Calu3 (cell line): ENCODE data around the gene CTIF. TPM values are rescaled to one million over a fixed set of nuclear protein-coding genes. Genes with fewer than 3 reads are reported as not detected.

ENCODE experiments used
- BruUV-seq: library from RNA; stranded (reverse); fragments of 400-500 nt; replicated peaks from 2 replicates; lab custom pipeline; 2021; lab: Mats Ljungman, UMichigan
- CTCF ChIA-PET: fragments of 300-600 bp; sonication (Branson Sonifier 250); formaldehyde crosslinking; loops from one replicate; lab custom pipeline; 2022; ENCODE audit warnings: antibody characterized with exemption; lab: Charles Lee
- DNase-seq: peaks from one replicate; pipeline ENCODE4 v3.0.0; 2022
- H3K27ac Mint-ChIP-seq: one replicate; pipeline ENCODE4 v1.8.0; 2022; ENCODE audit warnings: mixed read lengths; ENCODE audit not compliant: unreplicated experiment
- H3K27me3 Mint-ChIP-seq: one replicate; pipeline ENCODE4 v1.8.0; 2022; ENCODE audit warnings: mixed read lengths; ENCODE audit not compliant: unreplicated experiment
- H3K36me3 Mint-ChIP-seq: one replicate; pipeline ENCODE4 v1.8.0; 2022; ENCODE audit warnings: mild to moderate bottlenecking, moderate library complexity, mixed read lengths; ENCODE audit not compliant: insufficient read depth, unreplicated experiment
- H3K4me1 Mint-ChIP-seq: one replicate; pipeline ENCODE4 v1.8.0; 2022; ENCODE audit warnings: mild to moderate bottlenecking, low read depth, mixed read lengths; ENCODE audit not compliant: unreplicated experiment
- H3K4me3 Mint-ChIP-seq: one replicate; pipeline ENCODE4 v1.8.0; 2022; ENCODE audit warnings: mild to moderate bottlenecking, low read depth, moderate library complexity, mixed read lengths; ENCODE audit not compliant: unreplicated experiment
- H3K9me3 Mint-ChIP-seq: one replicate; pipeline ENCODE4 v1.8.0; 2022; ENCODE audit warnings: low read depth, mixed read lengths; ENCODE audit not compliant: unreplicated experiment
- CTCF ChIP-seq: fragments of 200-600 bp; IDR thresholded peaks from one replicate; pipeline ENCODE4 v1.8.0; 2022; ENCODE audit warnings: antibody characterized with exemption; ENCODE audit not compliant: unreplicated experiment
- intact Hi-C: fragments of 100-400 bp; cut with micrococcal nuclease; formaldehyde crosslinking; loops from one replicate; pipeline ENCODE4 v1.10.0; 2022; ENCODE audit not compliant: unreplicated experiment
- total RNA-seq: library from RNA; stranded (reverse); gene quantifications from 2 replicates; pipeline ENCODE4 v1.2.3, GENCODE V29; 2022

CTIF gene
- total RNA-seq, 1 experiment from 2014 or later, result 40.8 TPM

DNA sequence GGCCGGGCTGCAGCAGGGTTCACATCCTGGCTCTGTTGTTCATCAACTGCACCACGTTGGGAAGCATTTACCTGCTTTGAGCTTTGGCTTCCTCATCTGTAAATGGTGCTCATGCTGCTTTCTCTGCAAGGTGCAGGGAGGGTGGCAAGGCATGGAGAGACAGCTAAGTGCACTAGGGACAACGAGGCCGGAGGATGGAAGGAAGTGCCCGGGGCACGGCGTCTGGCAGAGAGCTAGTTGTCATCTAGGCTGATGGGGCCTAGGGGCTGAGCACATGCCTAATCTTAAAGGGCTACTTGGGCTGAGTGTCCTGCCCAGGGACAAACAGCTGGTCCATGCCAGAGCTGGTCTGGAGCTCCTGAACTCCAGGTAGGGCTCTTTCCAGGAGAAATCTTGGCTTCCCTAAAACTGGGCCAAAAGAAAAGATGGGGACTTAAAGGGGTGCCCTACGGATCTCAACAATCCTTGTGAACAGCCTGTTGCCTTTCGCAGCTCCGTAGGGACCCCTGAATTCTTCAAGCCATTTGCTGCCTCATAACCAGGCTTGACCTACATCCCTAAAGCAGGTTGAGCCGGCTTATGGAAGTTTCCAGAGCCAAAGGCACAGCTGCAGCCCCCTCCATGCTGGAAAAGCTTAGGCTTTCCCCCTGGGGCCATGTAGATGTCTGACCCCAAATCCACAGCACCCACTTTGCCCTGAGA lies 281.1 kb downstream of the CTIF start:
- no peak overlapping the region for H3K4me3 Mint-ChIP-seq
- peaks cover 5% of the 10 kb centered on the region for H3K36me3 Mint-ChIP-seq
- intact Hi-C loops, result no loop called here
- H3K9me3 Mint-ChIP-seq, result no peaks in the 10 kb centered on the region
- H3K27ac Mint-ChIP-seq, result no peak overlapping the region
- no peaks in the 10 kb centered on the region for H3K4me1 Mint-ChIP-seq
- BruUV-seq, result no TSS peak
- TF ChIP-seq CTCF, result no peak
- CTCF ChIA-PET, result no interaction called here
- no peaks in the 10 kb centered on the region for H3K27me3 Mint-ChIP-seq
- no peak for DNase-seq

DNA sequence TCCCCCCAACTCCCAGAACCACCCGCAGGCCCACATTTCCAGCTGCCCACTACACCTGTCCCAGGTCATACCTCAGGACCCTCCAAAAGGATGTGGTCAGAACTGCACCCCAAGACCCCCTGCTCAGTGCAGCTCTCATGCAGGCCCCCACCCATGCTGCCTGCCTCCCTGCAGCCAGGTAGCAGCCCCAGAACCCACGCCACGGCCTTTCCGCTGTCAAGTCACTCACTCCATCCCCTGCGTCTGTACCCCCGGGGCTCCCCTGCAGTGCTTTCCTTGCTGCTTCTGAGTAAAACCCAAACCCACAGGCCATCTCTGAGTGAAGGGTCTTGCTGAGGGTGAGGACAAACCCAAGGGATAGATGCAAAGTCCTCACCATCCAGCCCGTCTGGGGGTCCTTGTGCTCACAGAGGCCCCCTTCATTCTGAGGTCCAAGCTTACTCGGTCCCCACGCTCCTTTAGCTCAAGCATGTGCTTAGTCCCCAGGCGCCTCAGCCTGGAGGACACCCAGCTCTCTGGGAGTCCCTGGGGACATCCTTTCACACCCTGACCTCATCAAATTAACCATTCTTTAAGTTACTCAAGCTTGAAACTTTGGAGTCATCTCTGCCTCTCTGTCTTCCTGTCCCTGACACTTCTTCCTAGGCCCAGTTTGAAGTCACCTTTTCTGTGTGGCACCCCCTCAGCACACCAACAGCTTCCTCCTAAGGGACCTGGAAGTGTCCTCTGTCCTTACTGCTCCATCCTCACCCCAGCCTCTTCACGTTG lies 281.8 kb downstream of the CTIF start:
- CTCF ChIA-PET, result no interaction called here
- Mint-ChIP-seq H3K36me3 (peaks cover 8% of the 10 kb centered on the region), H3K27me3 (no peaks in the 10 kb centered on the region), H3K4me1 (no peaks in the 10 kb centered on the region), H3K27ac (no peak overlapping the region), H3K4me3 (no peak overlapping the region), H3K9me3 (no peaks in the 10 kb centered on the region)
- no peak for DNase-seq
- intact Hi-C loops, result no loop called here
- no peak for TF ChIP-seq CTCF
- BruUV-seq, result no TSS peak

- no peak overlapping the region for H3K4me3 Mint-ChIP-seq
- CTCF ChIA-PET, result no interaction called here
- intact Hi-C loops, result no loop called here
- peaks cover 8% of the 10 kb centered on the region for H3K36me3 Mint-ChIP-seq
- H3K27ac Mint-ChIP-seq, result no peak overlapping the region
- H3K9me3 Mint-ChIP-seq, result no peaks in the 10 kb centered on the region
- TF ChIP-seq CTCF, result no peak
- H3K4me1 Mint-ChIP-seq, result no peaks in the 10 kb centered on the region
- BruUV-seq, result no TSS peak
- no peak for DNase-seq
- no peaks in the 10 kb centered on the region for H3K27me3 Mint-ChIP-seq
Observed at GRCh38 chr18:48821251-48821590, 282.4 kb downstream of the CTIF start.

GRCh38 chr18:48821845-48822244 lies 283.0 kb downstream of the CTIF start:
- peaks cover 8% of the 10 kb centered on the region for H3K36me3 Mint-ChIP-seq
- no peaks in the 10 kb centered on the region for H3K9me3 Mint-ChIP-seq
- intact Hi-C loops, result no loop called here
- no peak overlapping the region for H3K27ac Mint-ChIP-seq
- no peaks in the 10 kb centered on the region for H3K27me3 Mint-ChIP-seq
- BruUV-seq, result no TSS peak
- CTCF ChIA-PET, result no interaction called here
- H3K4me3 Mint-ChIP-seq, result no peak overlapping the region
- no peaks in the 10 kb centered on the region for H3K4me1 Mint-ChIP-seq
- TF ChIP-seq CTCF, result no peak
- DNase-seq, result no peak
